K562 (cell line): ENCODE measurements around the gene LSM14B. TPM values are rescaled to one million over a fixed set of nuclear protein-coding genes. Genes with fewer than 3 reads are reported as not detected.

Experiments used
- BMI1 ChIP-seq: fragments of 150-350 bp; IDR thresholded peaks from 2 replicates; pipeline ENCODE4 v1.6.1; 2014; ENCODE audit warnings: low read length
- CHAMP1 ChIP-seq: fragments of 450-650 bp; IDR thresholded peaks from 2 replicates; pipeline ENCODE4 v1.6.1; 2016; ENCODE audit warnings: mild to moderate bottlenecking
- CREB3L1 ChIP-seq: fragments of 450-650 bp; IDR thresholded peaks from 2 replicates; pipeline ENCODE4 v1.6.1; 2014; ENCODE audit warnings: low read depth, mild to moderate bottlenecking, moderate library complexity, borderline replicate concordance
- E2F1 ChIP-seq: sonication (generic); formaldehyde crosslinking; IDR thresholded peaks from 2 replicates; pipeline ENCODE4 v1.8.1; 2023; ENCODE audit warnings: mild to moderate bottlenecking, missing genetic modification reagents, moderate library complexity
- EGR1 ChIP-seq: fragments of 450-650 bp; conservative IDR thresholded peaks from 2 replicates; pipeline ENCODE4 v1.6.1; 2017; ENCODE audit warnings: mild to moderate bottlenecking
- EP300 ChIP-seq: IDR thresholded peaks from 2 replicates; pipeline ENCODE4 v1.6.1; 2012; ENCODE audit warnings: low read length, improper control_type of control experiment
- FOS ChIP-seq: IDR thresholded peaks from 3 replicates; pipeline ENCODE4 v1.6.1; 2011; ENCODE audit not compliant: insufficient read length; ENCODE audit errors: extremely low read depth
- HEY1 ChIP-seq: fragments of 250-450 bp; sonication (Bioruptor Pico); IDR thresholded peaks from 2 replicates; pipeline ENCODE4 v1.5.0; 2020; ENCODE audit warnings: mild to moderate bottlenecking, moderate library complexity, borderline replicate concordance
- KLF1 ChIP-seq: fragments of 450-650 bp; IDR thresholded peaks from 2 replicates; pipeline ENCODE4 v1.6.1; 2016; ENCODE audit warnings: missing genetic modification characterization, missing compliant biosample characterization
- MAFF ChIP-seq: IDR thresholded peaks from 2 replicates; pipeline ENCODE4 v1.6.1; 2012; ENCODE audit warnings: low read length, improper control_type of control experiment
- NR2C2 ChIP-seq, 2 experiments: fragments of 200-800 bp in 1 of 2; sonication (Bioruptor generic) in 1 of 2; sonication (generic) in 1 of 2; formaldehyde crosslinking in 1 of 2; IDR thresholded peaks; 2 replicates each; pipeline versions ENCODE4 v1.6.1 to v1.8.0; 2016 to 2022; ENCODE audit warnings: mild to moderate bottlenecking in 1 of 2, missing compliant biosample characterization in 1 of 2, missing genetic modification characterization in 1 of 2, missing genetic modification reagents in 1 of 2
- PTTG1 ChIP-seq: fragments of 450-650 bp; IDR thresholded peaks from 2 replicates; pipeline ENCODE4 v1.6.1; 2016; ENCODE audit warnings: low read depth, mild to moderate bottlenecking, missing genetic modification characterization, missing compliant biosample characterization
- SAP30 ChIP-seq: fragments of 200-600 bp; sonication (generic); IDR thresholded peaks from 2 replicates; pipeline ENCODE4 v1.6.1; 2012; ENCODE audit warnings: borderline replicate concordance, low read depth, mild to moderate bottlenecking, moderate library complexity, low read length, control low read depth, inconsistent platforms; ENCODE audit not compliant: insufficient read depth, poor library complexity, severe bottlenecking
- SNAPC5 ChIP-seq: fragments of 250-450 bp; sonication (Bioruptor Pico); IDR thresholded peaks from 2 replicates; pipeline ENCODE4 v1.8.0; 2021; ENCODE audit warnings: moderate library complexity, mild to moderate bottlenecking, inconsistent platforms
- TCF7 ChIP-seq: sonication (generic); IDR thresholded peaks from 2 replicates; pipeline ENCODE4 v1.6.1; 2016; ENCODE audit warnings: antibody characterized with exemption, borderline replicate concordance
- ZNF589 ChIP-seq: fragments of 200-800 bp; sonication (Bioruptor generic); IDR thresholded peaks from 2 replicates; pipeline ENCODE4 v1.6.1; 2016; ENCODE audit warnings: low read depth, missing genetic modification characterization, missing compliant biosample characterization
- ZNF592 ChIP-seq: fragments of 450-650 bp; IDR thresholded peaks from 2 replicates; pipeline ENCODE4 v1.6.1; 2017; ENCODE audit warnings: antibody characterized with exemption, mild to moderate bottlenecking
- polyA plus RNA-seq, 8 experiments: library from polyadenylated mRNA; depleted of rRNA in 4 of 8; stranded (reverse) in 5 of 8; unstranded in 3 of 8; fragments of >200 nt; fragmentation: Nextera tagmentation in 2 of 8; fragmentation: Illumina TruSeq in 1 of 8; extraction: Ambion mirVana in 2 of 8; extraction: Trizol in 1 of 8; gene quantifications; 2 replicates each; pipeline versions ENCODE4 v1.2.1 to v1.2.3, GENCODE V29; 2011 to 2014; ENCODE audit warnings: inconsistent platforms in 1 of 8, missing spikeins in 1 of 8
- total RNA-seq, 7 experiments: library from RNA; depleted of rRNA in 6 of 7; stranded (reverse); fragments of >200 nt in 6 of 7; fragmentation: Illumina TruSeq in 2 of 7; extraction: Trizol in 2 of 7; gene quantifications; 2 replicates each; pipeline versions ENCODE4 v1.2.1 to v1.2.3, GENCODE V29; 2011 to 2021; ENCODE audit warnings: low replicate concordance in 1 of 7

Gene LSM14B
- total and polyA plus RNA-seq, 9 of the 15 experiments (the other 6 are each of a cell fraction or from before 2014, with no cell fraction given): 0.66 to 36.0 (median 20.2) TPM

- TF ChIP-seq PTTG1 (tag): no peak
- peak; percentile 86 for TF ChIP-seq NR2C2 (CRISPR knock-in tag; IDR thresholded peaks at IDR 0.05)
- TF ChIP-seq NR2C2 (tag; IDR thresholded peaks at IDR 0.05): no peak; the same call in 1 of the 2 replicates
- no peak for TF ChIP-seq MAFF
- TF ChIP-seq ZNF592: peak; percentile 95
- TF ChIP-seq FOS: no peak
- peak; percentile 56; the same call in 1 of the 2 replicates for TF ChIP-seq EP300
- no peak for TF ChIP-seq BMI1
- no peak for TF ChIP-seq CHAMP1
- TF ChIP-seq ZNF589: peak; percentile 85
- TF ChIP-seq KLF1: no peak
- TF ChIP-seq EGR1: peak; percentile 76
- no peak for TF ChIP-seq SNAPC5 (CRISPR knock-in tag)
- no peak for TF ChIP-seq TCF7
- peak; percentile 43 for TF ChIP-seq SAP30
- 0 out of 2 replicates have a peak, but pooled peaks have one; percentile 43 for TF ChIP-seq CREB3L1
- no peak for TF ChIP-seq HEY1 (CRISPR knock-in tag)
- TF ChIP-seq E2F1 (CRISPR knock-in tag): no peak
Measured at GRCh38 chr20:62146019-62146755, 23.9 kb downstream of the LSM14B start (continued).
